HEK293 (cell line): ENCODE data around the gene HOXB7.

ENCODE experiments used
- BCL6B ChIP-seq: fragments of 450-650 bp; formaldehyde crosslinking; IDR thresholded peaks from 2 replicates; pipeline ENCODE4 v1.5.1; 2017; ENCODE audit warnings: missing biosample characterization, missing genetic modification characterization
- HOXA7 ChIP-seq: sonication (generic); formaldehyde crosslinking; IDR thresholded peaks from 2 replicates; pipeline ENCODE4 v1.8.1; 2022; ENCODE audit warnings: missing genetic modification reagents, borderline replicate concordance
- MEIS1 ChIP-seq: sonication (generic); formaldehyde crosslinking; IDR thresholded peaks from 2 replicates; pipeline ENCODE4 v1.8.1; 2022; ENCODE audit warnings: missing genetic modification reagents, mild to moderate bottlenecking, borderline replicate concordance
- PBX3 ChIP-seq: sonication (generic); formaldehyde crosslinking; IDR thresholded peaks from 2 replicates; pipeline ENCODE4 v1.8.1; 2022; ENCODE audit warnings: mild to moderate bottlenecking, moderate library complexity, missing genetic modification reagents
- PRDM10 ChIP-seq: fragments of 450-650 bp; formaldehyde crosslinking; IDR thresholded peaks from 2 replicates; pipeline ENCODE4 v1.5.1; 2016; ENCODE audit warnings: missing biosample characterization, missing genetic modification characterization
- RBAK ChIP-seq: fragments of 450-650 bp; formaldehyde crosslinking; IDR thresholded peaks from 2 replicates; pipeline ENCODE4 v1.5.1; 2016; ENCODE audit warnings: missing biosample characterization, missing genetic modification characterization
- SCRT2 ChIP-seq: fragments of 450-650 bp; formaldehyde crosslinking; IDR thresholded peaks from 2 replicates; pipeline ENCODE4 v1.5.1; 2016; ENCODE audit warnings: missing biosample characterization, missing genetic modification characterization
- WT1 ChIP-seq: fragments of 450-650 bp; formaldehyde crosslinking; IDR thresholded peaks from 2 replicates; pipeline ENCODE4 v1.5.1; 2016; ENCODE audit warnings: missing biosample characterization, missing genetic modification characterization
- ZBTB17 ChIP-seq: fragments of 450-650 bp; formaldehyde crosslinking; IDR thresholded peaks from 2 replicates; pipeline ENCODE4 v1.5.1; 2016; ENCODE audit warnings: missing biosample characterization, missing genetic modification characterization
- ZBTB6 ChIP-seq: fragments of 450-650 bp; formaldehyde crosslinking; IDR thresholded peaks from 2 replicates; pipeline ENCODE4 v1.5.1; 2017; ENCODE audit warnings: missing biosample characterization, missing genetic modification characterization
- ZFP3 ChIP-seq: fragments of 450-650 bp; formaldehyde crosslinking; IDR thresholded peaks from 2 replicates; pipeline ENCODE4 v1.5.1; 2016; ENCODE audit warnings: low read depth, missing biosample characterization, missing genetic modification characterization
- ZNF112 ChIP-seq: fragments of 450-650 bp; formaldehyde crosslinking; IDR thresholded peaks from 2 replicates; pipeline ENCODE4 v1.5.0; 2017; ENCODE audit warnings: missing biosample characterization, missing genetic modification characterization
- ZNF132 ChIP-seq: fragments of 450-650 bp; formaldehyde crosslinking; IDR thresholded peaks from 2 replicates; pipeline ENCODE4 v1.5.1; 2017; ENCODE audit warnings: missing biosample characterization, missing genetic modification characterization, borderline replicate concordance
- ZNF23 ChIP-seq: fragments of 450-650 bp; formaldehyde crosslinking; IDR thresholded peaks from 2 replicates; pipeline ENCODE4 v1.5.1; 2016; ENCODE audit warnings: missing biosample characterization, missing genetic modification characterization, borderline replicate concordance
- ZNF26 ChIP-seq: fragments of 450-650 bp; formaldehyde crosslinking; IDR thresholded peaks from 2 replicates; pipeline ENCODE4 v1.5.1; 2016; ENCODE audit warnings: missing biosample characterization, missing genetic modification characterization
- ZNF280C ChIP-seq: fragments of 450-650 bp; formaldehyde crosslinking; IDR thresholded peaks from 2 replicates; pipeline ENCODE4 v1.5.1; 2016; ENCODE audit warnings: missing biosample characterization, missing genetic modification characterization
- ZNF292 ChIP-seq: fragments of 450-650 bp; formaldehyde crosslinking; IDR thresholded peaks from 2 replicates; pipeline ENCODE4 v1.5.1; 2016; ENCODE audit warnings: low read depth, missing biosample characterization, missing genetic modification characterization, borderline replicate concordance
- ZNF473 ChIP-seq: fragments of 450-650 bp; formaldehyde crosslinking; IDR thresholded peaks from 2 replicates; pipeline ENCODE4 v1.5.1; 2017; ENCODE audit warnings: missing biosample characterization, missing genetic modification characterization
- ZNF664 ChIP-seq: fragments of 450-650 bp; formaldehyde crosslinking; IDR thresholded peaks from 2 replicates; pipeline ENCODE4 v1.5.1; 2016; ENCODE audit warnings: missing biosample characterization, missing genetic modification characterization
- ZNF692 ChIP-seq: fragments of 450-650 bp; formaldehyde crosslinking; IDR thresholded peaks from 2 replicates; pipeline ENCODE4 v1.5.1; 2016; ENCODE audit warnings: missing biosample characterization, missing genetic modification characterization
- ZNF747 ChIP-seq: fragments of 450-650 bp; formaldehyde crosslinking; IDR thresholded peaks from 2 replicates; pipeline ENCODE4 v1.5.1; 2016; ENCODE audit warnings: missing biosample characterization, missing genetic modification characterization
- ZNF843 ChIP-seq: fragments of 450-650 bp; formaldehyde crosslinking; IDR thresholded peaks from 2 replicates; pipeline ENCODE4 v1.5.1; 2016; ENCODE audit warnings: missing biosample characterization, missing genetic modification characterization
- ZSCAN18 ChIP-seq: fragments of 450-650 bp; formaldehyde crosslinking; IDR thresholded peaks from 2 replicates; pipeline ENCODE4 v1.5.1; 2016; ENCODE audit warnings: missing biosample characterization, missing genetic modification characterization
- ZSCAN23 ChIP-seq: fragments of 450-650 bp; formaldehyde crosslinking; IDR thresholded peaks from 2 replicates; pipeline ENCODE4 v1.5.1; 2016; ENCODE audit warnings: missing biosample characterization, missing genetic modification characterization

HOXB7 gene

GRCh38 chr17:48626245-48627117 is 15.7 kb upstream of the HOXB7 start, which contains the start of gene HOXB9 (continued):
- TF ChIP-seq ZNF132 (tag by site-specific recombination): no peak
- no peak for TF ChIP-seq HOXA7 (CRISPR knock-in tag)
- peak; percentile 88 for TF ChIP-seq MEIS1
- no peak for TF ChIP-seq ZNF112 (tag by site-specific recombination)
- TF ChIP-seq ZNF23: no peak
- TF ChIP-seq SCRT2 (tag by site-specific recombination): 0 out of 2 replicates have a peak, but pooled peaks have one; percentile 26
- peak; percentile 41; the same call in 1 of the 2 replicates for TF ChIP-seq ZSCAN23 (tag by site-specific recombination)
- no peak for TF ChIP-seq ZNF664 (tag by site-specific recombination)
- TF ChIP-seq RBAK: no peak
- TF ChIP-seq BCL6B (tag by site-specific recombination): no peak
- TF ChIP-seq PRDM10 (tag by site-specific recombination): peak; percentile 71
- TF ChIP-seq ZNF692 (tag by site-specific recombination): peak; percentile 74
- no peak for TF ChIP-seq ZNF26 (tag by site-specific recombination)
- TF ChIP-seq WT1 (tag by site-specific recombination): peak; percentile 93
- peak; percentile 82 for TF ChIP-seq ZBTB6 (tag by site-specific recombination)
- peak; percentile 88; the same call in 1 of the 2 replicates for TF ChIP-seq PBX3 (CRISPR knock-in tag)
- no peak for TF ChIP-seq ZNF747 (tag by site-specific recombination)
- TF ChIP-seq ZNF280C (tag by site-specific recombination): no peak
- peak; percentile 92 for TF ChIP-seq ZBTB17 (tag by site-specific recombination)
- TF ChIP-seq ZNF843 (tag by site-specific recombination): peak; percentile 92
- TF ChIP-seq ZNF292: no peak
- TF ChIP-seq ZNF473 (tag by site-specific recombination): no peak
- peak; percentile 62; the same call in 1 of the 2 replicates for TF ChIP-seq ZSCAN18 (tag by site-specific recombination)
- no peak for TF ChIP-seq ZFP3 (tag by site-specific recombination)
